SK-N-SH (cell line): ENCODE measurements around the gene G3BP1. TPM values are rescaled to one million over a fixed set of nuclear protein-coding genes. Genes with fewer than 3 reads are reported as not detected.
"Not testable (repeated sequence)": the region's sequence is repeated elsewhere in the genome, so short reads cannot be mapped to it uniquely, and the experiment has no call there.

Experiments
- CTCF ChIA-PET: fragments of 300-600, 350-600 bp; formaldehyde crosslinking; extraction: SDS; loops from one replicate; lab custom pipeline; 2021; lab: Yijun Ruan, JAX
- POLR2A ChIA-PET: fragments of 350-600 bp; sonication (Branson Sonifier 250); formaldehyde crosslinking; extraction: SDS; loops from one replicate; lab custom pipeline; 2020; ENCODE audit warnings: antibody characterized with exemption, inconsistent platforms; lab: Yijun Ruan, JAX
- DNase-seq: peaks from one replicate; pipeline ENCODE4 v3.0.0; 2012
- H2AFZ ChIP-seq: fragments of 200-600 bp; sonication (generic); 2 replicates; pipeline ENCODE4 v1.8.1; 2016; ENCODE audit warnings: antibody characterized with exemption, mild to moderate bottlenecking, low read depth
- H3F3A ChIP-seq: fragments of 200-600 bp; sonication (generic); replicated peaks from 2 replicates; pipeline ENCODE3; 2016; ENCODE audit warnings: antibody characterized with exemption, mild to moderate bottlenecking; ENCODE audit not compliant: insufficient read depth
- H3K27ac ChIP-seq, 2 experiments: fragments of 200-500 bp in 1 of 2; fragments of 200-600 bp in 1 of 2; sonication (Bioruptor generic) in 1 of 2; sonication (generic), shearing (Covaris generic) in 1 of 2; 2 replicates each; pipeline versions ENCODE4 v1.5.1 to v1.6.1; 2014 to 2016; ENCODE audit warnings: low read depth in 2 of 2, inconsistent platforms in 1 of 2, low read length in 1 of 2, mild to moderate bottlenecking in 1 of 2, mixed read lengths in 1 of 2
- H3K27me3 ChIP-seq: fragments of 200-600 bp; sonication (generic), shearing (Covaris generic); 2 replicates; pipeline ENCODE4 v1.6.1; 2016; ENCODE audit warnings: mixed run types; ENCODE audit not compliant: insufficient read depth
- H3K36me3 ChIP-seq, 2 experiments: fragments of 200-500 bp in 1 of 2; fragments of 200-600 bp in 1 of 2; sonication (Bioruptor generic) in 1 of 2; sonication (generic) in 1 of 2; replicated peaks in 1 of 2; 2 replicates each; pipeline versions ENCODE3 to v1.5.1; 2014 to 2016; ENCODE audit warnings: low read length in 1 of 2, mild to moderate bottlenecking in 1 of 2; ENCODE audit not compliant: insufficient read depth in 2 of 2, control insufficient read depth in 1 of 2
- H3K4me1 ChIP-seq, 2 experiments: fragments of 200-500 bp in 1 of 2; fragments of 200-600 bp in 1 of 2; sonication (Bioruptor generic) in 1 of 2; sonication (generic), shearing (Covaris generic) in 1 of 2; 2 replicates each; pipeline versions ENCODE4 v1.5.1 to v1.6.1; 2014 to 2016; ENCODE audit warnings: low read depth in 1 of 2, low read length in 1 of 2, mixed run types in 1 of 2; ENCODE audit not compliant: insufficient read depth in 2 of 2, control insufficient read depth in 1 of 2
- H3K4me2 ChIP-seq: fragments of 200-600 bp; sonication (generic), shearing (Covaris generic); 2 replicates; pipeline ENCODE4 v1.6.1; 2017; ENCODE audit warnings: mixed run types
- H3K4me3 ChIP-seq, 2 experiments: fragments of 200-500 bp in 1 of 2; fragments of 200-600 bp in 1 of 2; sonication (Bioruptor generic) in 1 of 2; sonication (generic), shearing (Covaris generic) in 1 of 2; 2 replicates each; pipeline versions ENCODE4 v1.5.1 to v1.8.1; 2014 to 2016; ENCODE audit warnings: low read depth in 2 of 2, inconsistent platforms in 1 of 2, low read length in 1 of 2, mild to moderate bottlenecking in 1 of 2, mixed read lengths in 1 of 2, moderate library complexity in 1 of 2
- H3K79me2 ChIP-seq: fragments of 200-600 bp; sonication (generic); 2 replicates; pipeline ENCODE4 v1.8.1; 2017; ENCODE audit warnings: mild to moderate bottlenecking; ENCODE audit not compliant: insufficient read depth
- H3K9ac ChIP-seq: fragments of 200-600 bp; sonication (generic); 2 replicates; pipeline ENCODE4 v1.6.1; 2017; ENCODE audit warnings: mixed run types
- H3K9me2 ChIP-seq: fragments of 200-600 bp; sonication (generic); 2 replicates; pipeline ENCODE4 v1.6.1; 2017; ENCODE audit warnings: mixed run types
- H3K9me3 ChIP-seq: fragments of 200-600 bp; sonication (generic); 2 replicates; pipeline ENCODE4 v1.6.1; 2017; ENCODE audit warnings: mixed run types, mild to moderate bottlenecking, moderate library complexity
- H4K20me1 ChIP-seq: fragments of 200-600 bp; sonication (generic); 2 replicates; pipeline ENCODE4 v1.6.1; 2017; ENCODE audit warnings: mild to moderate bottlenecking, mixed run types; ENCODE audit not compliant: insufficient read depth
- CTCF ChIP-seq: fragments of 200-600 bp; sonication (generic); IDR thresholded peaks from 2 replicates; pipeline ENCODE4 v1.6.1; 2017; ENCODE audit warnings: antibody characterized with exemption, mild to moderate bottlenecking, moderate library complexity
- EP300 ChIP-seq, 2 experiments: IDR thresholded peaks; 2 replicates each; pipeline versions ENCODE4 v1.4.0 to v1.6.1; 2012; ENCODE audit warnings: borderline replicate concordance in 1 of 2, low read depth in 1 of 2, low read length in 1 of 2
- EZH2phosphoT487 ChIP-seq: fragments of 200-600 bp; sonication (generic); IDR thresholded peaks from 2 replicates; pipeline ENCODE4 v1.6.1; 2017; ENCODE audit warnings: low read depth, mixed run types, mild to moderate bottlenecking, antibody characterized with exemption, moderate library complexity, borderline replicate concordance
- FOSL2 ChIP-seq: IDR thresholded peaks from 2 replicates; pipeline ENCODE4 v1.4.0; 2012; ENCODE audit warnings: low read depth, mild to moderate bottlenecking, moderate library complexity, borderline replicate concordance
- FOXM1 ChIP-seq: IDR thresholded peaks from 2 replicates; pipeline ENCODE4 v1.4.0; 2012; ENCODE audit warnings: low read depth, mild to moderate bottlenecking
- GATA2 ChIP-seq: sonication (generic); formaldehyde crosslinking; IDR thresholded peaks from 2 replicates; pipeline ENCODE4 v1.5.0; 2020; ENCODE audit warnings: mild to moderate bottlenecking, missing genetic modification reagents
- JUND ChIP-seq: IDR thresholded peaks from 2 replicates; pipeline ENCODE4 v1.4.0; 2012
- NFIC ChIP-seq: IDR thresholded peaks from 2 replicates; pipeline ENCODE4 v1.4.0; 2012; ENCODE audit warnings: borderline replicate concordance
- NRF1 ChIP-seq: IDR thresholded peaks from 2 replicates; pipeline ENCODE4 v1.6.1; 2012; ENCODE audit warnings: low read depth, mild to moderate bottlenecking, low read length
- RAD21 ChIP-seq: IDR thresholded peaks from 2 replicates; pipeline ENCODE4 v1.6.1; 2012; ENCODE audit warnings: mild to moderate bottlenecking, low read length
- RFX5 ChIP-seq: IDR thresholded peaks from 2 replicates; pipeline ENCODE4 v1.6.1; 2012; ENCODE audit warnings: mild to moderate bottlenecking, improper control_type of control experiment, low read length
- RXRA ChIP-seq: IDR thresholded peaks from 2 replicates; pipeline ENCODE4 v1.4.0; 2012; ENCODE audit warnings: low read depth, mild to moderate bottlenecking, borderline replicate concordance
- SMC3 ChIP-seq: IDR thresholded peaks from 2 replicates; pipeline ENCODE4 v1.6.1; 2012; ENCODE audit warnings: low read depth, low read length, improper control_type of control experiment
- TCF12 ChIP-seq: IDR thresholded peaks from 2 replicates; pipeline ENCODE4 v1.4.0; 2012
- USF1 ChIP-seq: IDR thresholded peaks from 2 replicates; pipeline ENCODE4 v1.4.0; 2012; ENCODE audit warnings: low read depth, borderline replicate concordance
- ZBTB33 ChIP-seq: IDR thresholded peaks from 2 replicates; pipeline ENCODE4 v1.4.0; 2012; ENCODE audit warnings: low read depth, borderline replicate concordance
- WGBS: methylation state at CpG from one replicate; pipeline ENCODE4 v1.1.6; 2017; ENCODE audit warnings: low lambda C conversion rate; 5-methylcytosine and 5-hydroxymethylcytosine counted together
- polyA plus RNA-seq, 3 experiments: library from polyadenylated mRNA; depleted of rRNA; stranded (reverse); fragments of >200 nt; gene quantifications; 2 replicates each; pipeline ENCODE4 v1.2.3, GENCODE V29; 2012

The G3BP1 gene
- polyA plus RNA-seq, 1 of the 3 experiments (the other 2 are of a cell fraction): 21.7 TPM

- TF ChIP-seq USF1 (no peak), NRF1 (no peak), RAD21 (no peak), TCF12 (no peak), RFX5 (no peak), GATA2 (CRISPR knock-in tag) (no peak), EP300 (IDR thresholded peaks at IDR 0.05; ENCODE audit: borderline replicate concordance in 1 of 2, low read depth in 1 of 2, low read length in 1 of 2) (no peak), RXRA (no peak), ZBTB33 (no peak), SMC3 (no peak), EZH2phosphoT487 (no peak), FOXM1 (no peak), FOSL2 (no peak), CTCF (no peak), NFIC (no peak), JUND (no peak)
- H3K9me2 ChIP-seq: no peaks in the 10 kb centered on the region
- H3K27me3 ChIP-seq: no peaks in the 10 kb centered on the region
- peaks cover 14 to 32% of the 10 kb centered on the region in 2 experiments for H3K36me3 ChIP-seq
- 85% methylated on average over 1 of the region's 1 CpG for WGBS
- H3F3A ChIP-seq: peaks cover 10% of the 10 kb centered on the region
- ChIA-PET CTCF (interaction anchor here (1.2 kb wide), 1 partner anchor 44 kb away, joined by 3 read pairs; no protein-coding TSS in a partner anchor), POLR2A (no interaction called here)
- peaks cover 100% of the 10 kb centered on the region for H3K79me2 ChIP-seq
- H3K27ac ChIP-seq: no peak overlapping the region
- peaks cover 100% of the 10 kb centered on the region for H4K20me1 ChIP-seq
- H2AFZ ChIP-seq: no peak overlapping the region
- no peak for DNase-seq
- H3K9me3 ChIP-seq: no peaks in the 10 kb centered on the region
- H3K4me1 ChIP-seq: peaks cover 3 to 20% of the 10 kb centered on the region in 2 experiments; a peak in 3 of 4 replicates
- H3K9ac ChIP-seq: no peak overlapping the region
- no peak overlapping the region for H3K4me3 ChIP-seq
- no peak overlapping the region for H3K4me2 ChIP-seq
These were observed 9.4 kb downstream of the G3BP1 start for GRCh38 chr5:151781201-151781600.

- POLR2A ChIA-PET, H3K27ac ChIP-seq, H3K9me3 ChIP-seq, H3K4me3 ChIP-seq, H2AFZ ChIP-seq, H3K4me2 ChIP-seq, CTCF ChIA-PET, H3K27me3 ChIP-seq, H3F3A ChIP-seq, H3K9me2 ChIP-seq, DNase-seq, H3K9ac ChIP-seq: not testable (repeated sequence)
- H3K79me2 ChIP-seq: peaks cover 100% of the 10 kb centered on the region
- peaks cover 96% of the 10 kb centered on the region for H4K20me1 ChIP-seq
- 94% methylated on average over 16 of the region's 16 CpGs for WGBS
- H3K4me1 ChIP-seq: peaks cover 0 to 20% of the 10 kb centered on the region in 2 experiments; a peak in 3 of 4 replicates
- peaks cover 6 to 33% of the 10 kb centered on the region in 2 experiments for H3K36me3 ChIP-seq
These were observed 11.9 kb downstream of the G3BP1 start for GRCh38 chr5:151783664-151784063.
